A673 (cell line): Measurements from ENCODE around the gene TMTC4. TPM values are rescaled to one million over a fixed set of nuclear protein-coding genes. Genes with fewer than 3 reads are reported as not detected.
A peak's percentile ranks its signal among the peaks of the same experiment; 100 is the strongest.
"Not testable (repeated sequence)": the region's sequence is repeated elsewhere in the genome, so short reads cannot be mapped to it uniquely, and the experiment has no call there.

Experiments used
- BruUV-seq: library from RNA; stranded (reverse); fragments of 400-500 nt; replicated peaks from 2 replicates; lab custom pipeline; 2021; lab: Mats Ljungman, UMichigan
- CTCF ChIA-PET: fragments of 300-600 bp; sonication (Branson Sonifier 250); formaldehyde crosslinking; loops from one replicate; lab custom pipeline; 2022; ENCODE audit warnings: antibody characterized with exemption; lab: Charles Lee
- POLR2A ChIA-PET: fragments of 300-600 bp; sonication (Branson Sonifier 250); formaldehyde crosslinking; loops from one replicate; lab custom pipeline; 2022; ENCODE audit warnings: antibody characterized with exemption; ENCODE audit not compliant: low non-redundant PET; lab: Charles Lee
- DNase-seq: peaks from one replicate; pipeline ENCODE4 v3.0.0-alpha.2; 2015; ENCODE audit warnings: low spot score
- H3K27ac ChIP-seq: fragments of 200-600 bp; sonication (generic); 2 replicates; pipeline ENCODE4 v1.5.1; 2016; ENCODE audit warnings: mixed run types, low read depth, mild to moderate bottlenecking, mixed read lengths, antibody characterized with exemption, low read length; ENCODE audit not compliant: poor library complexity, severe bottlenecking
- H3K27me3 ChIP-seq: fragments of 200-600 bp; sonication (generic); replicated peaks from 2 replicates; pipeline ENCODE4 v1.6.1; 2017; ENCODE audit warnings: mixed run types, low read depth, mild to moderate bottlenecking, mixed read lengths, antibody characterized with exemption, low read length; ENCODE audit not compliant: insufficient read depth, poor library complexity
- H3K36me3 ChIP-seq: fragments of 200-600 bp; sonication (generic); 2 replicates; pipeline ENCODE4 v1.6.1; 2016; ENCODE audit warnings: mixed run types, mild to moderate bottlenecking, mixed read lengths, antibody characterized with exemption, low read length; ENCODE audit not compliant: insufficient read depth, poor library complexity, severe bottlenecking
- H3K4me1 ChIP-seq: fragments of 200-600 bp; sonication (generic); 2 replicates; pipeline ENCODE4 v1.6.1; 2017; ENCODE audit warnings: mixed run types, mild to moderate bottlenecking, mixed read lengths, antibody characterized with exemption, low read length; ENCODE audit not compliant: insufficient read depth, poor library complexity, severe bottlenecking
- H3K4me3 ChIP-seq: fragments of 200-600 bp; sonication (generic); 2 replicates; pipeline ENCODE4 v1.5.1; 2016; ENCODE audit warnings: low read depth, mixed run types, mild to moderate bottlenecking, mixed read lengths, low read length; ENCODE audit not compliant: poor library complexity, severe bottlenecking
- H3K9me3 ChIP-seq: fragments of 200-600 bp; sonication (generic); 2 replicates; pipeline ENCODE4 v1.6.1; 2016; ENCODE audit warnings: mixed run types, low read depth, mild to moderate bottlenecking, mixed read lengths, antibody characterized with exemption, low read length; ENCODE audit not compliant: poor library complexity, severe bottlenecking
- EZH2 ChIP-seq: fragments of 200-600 bp; sonication (generic); IDR thresholded peaks from 2 replicates; pipeline ENCODE4 v1.6.1; 2017; ENCODE audit warnings: borderline replicate concordance, low read depth, mild to moderate bottlenecking, mixed read lengths, antibody characterized with exemption, low read length; ENCODE audit not compliant: poor library complexity, severe bottlenecking
- intact Hi-C: fragments of 100-400 bp; cut with micrococcal nuclease; formaldehyde crosslinking; loops from one replicate; pipeline ENCODE4 v1.10.0; 2022; ENCODE audit not compliant: unreplicated experiment
- total RNA-seq: library from RNA; stranded (reverse); gene quantifications from 2 replicates; pipeline ENCODE4 v1.2.3, GENCODE V29; 2021
- TF ChIP-seq, protein P1 (sequence below): fragments of 300-800, 200-600 bp; sonication (generic); conservative IDR thresholded peaks from 2 replicates; pipeline ENCODE4 v1.5.1; 2017; ENCODE audit warnings: low read depth, mild to moderate bottlenecking, antibody characterized with exemption, low read length, moderate library complexity, mixed read lengths

Gene TMTC4
- total RNA-seq, 1 experiment from 2014 or later = 21.3 TPM

DNA sequence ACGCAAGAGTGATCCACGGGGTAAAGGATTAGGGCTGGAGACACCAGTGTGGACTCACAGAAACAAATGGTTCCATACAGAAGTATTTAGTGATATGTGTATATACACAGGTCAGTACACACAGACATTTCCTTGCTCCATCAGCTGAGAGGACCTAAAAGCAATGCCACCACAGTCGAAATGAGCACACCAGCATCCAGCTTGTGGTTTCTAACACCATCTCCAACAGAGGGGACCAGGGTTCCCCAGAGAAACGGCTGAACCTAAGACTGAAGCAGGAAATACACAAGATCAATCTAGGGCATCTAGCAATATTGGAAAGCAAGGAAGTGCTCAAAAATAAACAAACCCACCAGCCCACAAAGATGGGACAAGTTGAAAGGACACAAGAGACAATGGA is 93.6 kb downstream of the TMTC4 start:
- TF ChIP-seq EZH2 = no peak
- TF ChIP-seq, protein P1, sequence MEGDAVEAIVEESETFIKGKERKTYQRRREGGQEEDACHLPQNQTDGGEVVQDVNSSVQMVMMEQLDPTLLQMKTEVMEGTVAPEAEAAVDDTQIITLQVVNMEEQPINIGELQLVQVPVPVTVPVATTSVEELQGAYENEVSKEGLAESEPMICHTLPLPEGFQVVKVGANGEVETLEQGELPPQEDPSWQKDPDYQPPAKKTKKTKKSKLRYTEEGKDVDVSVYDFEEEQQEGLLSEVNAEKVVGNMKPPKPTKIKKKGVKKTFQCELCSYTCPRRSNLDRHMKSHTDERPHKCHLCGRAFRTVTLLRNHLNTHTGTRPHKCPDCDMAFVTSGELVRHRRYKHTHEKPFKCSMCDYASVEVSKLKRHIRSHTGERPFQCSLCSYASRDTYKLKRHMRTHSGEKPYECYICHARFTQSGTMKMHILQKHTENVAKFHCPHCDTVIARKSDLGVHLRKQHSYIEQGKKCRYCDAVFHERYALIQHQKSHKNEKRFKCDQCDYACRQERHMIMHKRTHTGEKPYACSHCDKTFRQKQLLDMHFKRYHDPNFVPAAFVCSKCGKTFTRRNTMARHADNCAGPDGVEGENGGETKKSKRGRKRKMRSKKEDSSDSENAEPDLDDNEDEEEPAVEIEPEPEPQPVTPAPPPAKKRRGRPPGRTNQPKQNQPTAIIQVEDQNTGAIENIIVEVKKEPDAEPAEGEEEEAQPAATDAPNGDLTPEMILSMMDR = no peak
- no peak overlapping the region for H3K27ac ChIP-seq
- DNase-seq = no peak
- CTCF ChIA-PET = no interaction called here
- no peak overlapping the region for H3K4me3 ChIP-seq
- POLR2A ChIA-PET = no interaction called here
- no TSS peak for BruUV-seq
- H3K27me3 ChIP-seq = no peaks in the 10 kb centered on the region
- H3K36me3 ChIP-seq = no peaks in the 10 kb centered on the region
- intact Hi-C loops = no loop called here
- H3K9me3 ChIP-seq = no peaks in the 10 kb centered on the region
- peaks cover 4% of the 10 kb centered on the region for H3K4me1 ChIP-seq

DNA sequence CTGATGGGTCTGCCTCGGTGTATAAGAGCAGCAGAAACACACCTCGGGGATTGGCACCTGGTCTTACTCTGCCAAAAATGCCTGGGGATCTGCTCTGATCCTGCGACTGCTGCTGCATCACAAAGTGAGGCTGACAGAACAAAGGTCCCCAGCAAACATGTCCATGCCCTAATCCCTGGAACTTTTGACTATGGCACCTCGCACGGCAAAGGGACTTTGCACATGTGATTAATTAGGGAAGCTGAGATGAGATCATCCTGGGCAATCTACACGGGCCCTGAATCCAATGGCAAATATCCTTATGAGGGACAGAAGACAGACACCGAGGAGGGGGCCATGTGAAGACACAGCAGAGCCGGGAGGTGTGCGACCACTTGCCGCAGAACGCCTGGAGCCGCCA is 94.5 kb downstream of the TMTC4 start:
- BruUV-seq = no TSS peak
- no peak for TF ChIP-seq EZH2
- TF ChIP-seq, protein P1 = no peak
- ChIA-PET CTCF (no interaction called here), POLR2A (no interaction called here)
- DNase-seq = no peak
- no peaks in the 10 kb centered on the region for H3K27me3 ChIP-seq
- H3K27ac ChIP-seq = no peak overlapping the region
- no peaks in the 10 kb centered on the region for H3K36me3 ChIP-seq
- no peak overlapping the region for H3K4me3 ChIP-seq
- peaks cover under 1% of the 10 kb centered on the region for H3K4me1 ChIP-seq
- no peaks in the 10 kb centered on the region for H3K9me3 ChIP-seq
- intact Hi-C loops = no loop called here

DNA sequence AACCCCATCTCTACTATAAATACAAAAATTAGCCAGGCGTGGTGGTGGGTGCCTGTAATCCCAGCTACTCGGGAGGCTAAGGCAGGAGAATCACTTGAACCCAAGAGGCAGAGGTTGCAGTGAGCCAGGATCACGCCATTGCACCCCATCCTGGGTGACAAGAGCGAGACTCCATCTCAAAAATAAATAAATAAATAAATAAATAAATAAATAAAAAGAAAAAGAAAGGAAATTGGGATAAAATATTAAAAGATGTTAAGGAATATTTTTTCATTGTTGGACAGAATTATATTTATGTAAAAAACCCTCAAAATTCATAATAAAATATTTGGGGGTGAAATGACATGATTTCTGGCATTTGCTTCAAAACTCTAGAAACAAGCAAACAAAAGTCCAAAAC is 97.4 kb downstream of the TMTC4 start:
- BruUV-seq, CTCF ChIA-PET: not testable (repeated sequence)

DNA sequence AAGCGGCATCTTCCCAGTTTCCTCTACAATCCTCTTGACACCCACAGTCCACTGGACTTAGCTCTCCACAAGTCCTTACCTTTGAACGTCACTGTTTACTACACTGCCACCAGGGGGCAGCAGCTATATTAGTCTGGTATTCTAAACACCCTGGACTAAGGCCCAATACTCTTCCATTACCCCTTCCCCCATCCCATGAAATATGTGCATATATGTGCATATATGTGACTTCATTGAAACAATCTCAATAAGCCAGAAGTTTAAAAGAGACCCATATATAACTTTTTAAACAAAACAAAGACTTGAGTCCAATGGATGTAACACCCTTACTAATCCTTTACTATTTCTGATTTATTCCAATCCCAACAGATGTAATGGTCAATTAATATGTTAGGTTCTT is 101.5 kb downstream of the TMTC4 start:
- no peak for TF ChIP-seq EZH2
- TF ChIP-seq, protein P1 = peak; percentile 92
- no peaks in the 10 kb centered on the region for H3K9me3 ChIP-seq
- BruUV-seq = no TSS peak
- H3K27me3 ChIP-seq = no peaks in the 10 kb centered on the region
- ChIA-PET CTCF (interaction anchor here (0.7 to 1.3 kb wide), 4 partner anchors 11 to 555 kb away, joined by 3 to 8 read pairs (median 4); no protein-coding TSS in a partner anchor), POLR2A (no interaction called here)
- peak; percentile 86 for DNase-seq
- no peak overlapping the region for H3K27ac ChIP-seq
- no peaks in the 10 kb centered on the region for H3K36me3 ChIP-seq
- H3K4me1 ChIP-seq = no peaks in the 10 kb centered on the region
- intact Hi-C loops = loop anchor here (5.0 kb wide), 3 partner anchors 59 to 554 kb away; no protein-coding TSS in a partner anchor
- H3K4me3 ChIP-seq = no peak overlapping the region

More for the DNA sequence above, 97.4 kb downstream of the TMTC4 start:
- H3K27ac ChIP-seq, intact Hi-C loops, POLR2A ChIA-PET, H3K9me3 ChIP-seq, H3K27me3 ChIP-seq, H3K4me1 ChIP-seq, DNase-seq, H3K36me3 ChIP-seq, H3K4me3 ChIP-seq: not testable (repeated sequence)
